AG09309 (cell line): ENCODE data around the gene ANXA3.

ENCODE experiments used
- DNase-seq: peaks from one replicate; pipeline ENCODE4 v3.0.0-alpha.2; 2010; ENCODE audit warnings: low read depth
- H3K4me3 ChIP-seq: 2 replicates; pipeline ENCODE4 v1.5.1; 2011; ENCODE audit warnings: mild to moderate bottlenecking, low read depth, low read length, moderate library complexity; ENCODE audit not compliant: control insufficient read depth
- TF ChIP-seq, protein P1 (sequence below): IDR thresholded peaks from 2 replicates; pipeline ENCODE4 v1.5.1; 2011; ENCODE audit warnings: mild to moderate bottlenecking, low read depth, low read length, inconsistent platforms; ENCODE audit not compliant: insufficient read depth, control insufficient read depth; ENCODE audit errors: missing control alignments

The ANXA3 gene

DNA sequence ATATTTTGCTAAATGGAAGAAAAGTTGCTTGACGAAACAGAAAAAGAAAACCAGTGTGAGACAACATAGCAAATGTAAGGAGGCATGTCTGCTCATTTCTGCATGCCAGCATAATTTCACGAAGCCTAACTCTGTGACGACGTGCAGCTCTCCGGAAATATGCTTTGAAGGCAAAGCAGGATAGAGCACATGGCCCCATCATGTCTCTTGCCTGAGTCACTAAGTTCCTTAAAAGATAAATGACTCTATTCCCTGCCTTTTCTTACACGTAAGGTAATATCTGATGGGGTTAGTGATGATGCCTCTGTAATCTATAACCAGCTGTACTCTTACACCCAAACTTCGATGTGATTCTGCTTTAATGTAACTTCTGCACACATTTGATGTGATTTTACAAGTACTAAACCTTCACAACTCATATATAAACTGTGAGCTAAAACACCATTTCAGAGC lies 64.5 kb downstream of the ANXA3 start:
- no peak overlapping the region for H3K4me3 ChIP-seq
- no peak for DNase-seq
- TF ChIP-seq, protein P1, sequence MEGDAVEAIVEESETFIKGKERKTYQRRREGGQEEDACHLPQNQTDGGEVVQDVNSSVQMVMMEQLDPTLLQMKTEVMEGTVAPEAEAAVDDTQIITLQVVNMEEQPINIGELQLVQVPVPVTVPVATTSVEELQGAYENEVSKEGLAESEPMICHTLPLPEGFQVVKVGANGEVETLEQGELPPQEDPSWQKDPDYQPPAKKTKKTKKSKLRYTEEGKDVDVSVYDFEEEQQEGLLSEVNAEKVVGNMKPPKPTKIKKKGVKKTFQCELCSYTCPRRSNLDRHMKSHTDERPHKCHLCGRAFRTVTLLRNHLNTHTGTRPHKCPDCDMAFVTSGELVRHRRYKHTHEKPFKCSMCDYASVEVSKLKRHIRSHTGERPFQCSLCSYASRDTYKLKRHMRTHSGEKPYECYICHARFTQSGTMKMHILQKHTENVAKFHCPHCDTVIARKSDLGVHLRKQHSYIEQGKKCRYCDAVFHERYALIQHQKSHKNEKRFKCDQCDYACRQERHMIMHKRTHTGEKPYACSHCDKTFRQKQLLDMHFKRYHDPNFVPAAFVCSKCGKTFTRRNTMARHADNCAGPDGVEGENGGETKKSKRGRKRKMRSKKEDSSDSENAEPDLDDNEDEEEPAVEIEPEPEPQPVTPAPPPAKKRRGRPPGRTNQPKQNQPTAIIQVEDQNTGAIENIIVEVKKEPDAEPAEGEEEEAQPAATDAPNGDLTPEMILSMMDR: no peak

DNA sequence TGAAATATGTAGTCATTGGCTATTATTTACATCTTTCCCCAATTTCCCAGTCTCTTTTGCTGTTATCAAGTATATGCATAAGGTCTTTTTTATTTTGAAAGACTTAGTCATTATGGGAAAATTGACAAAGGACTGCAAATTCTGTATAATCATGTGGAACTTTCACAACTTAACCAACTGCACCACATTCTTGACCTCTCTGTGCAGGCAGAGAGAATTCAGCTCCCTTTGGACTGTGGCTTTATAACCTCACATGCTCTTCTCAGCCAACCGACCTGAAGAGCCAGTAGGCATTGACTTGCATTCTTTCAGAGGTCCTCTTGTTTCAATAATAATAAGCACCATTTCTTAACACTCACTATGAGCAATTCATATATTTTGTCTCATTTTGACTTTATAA lies 66.9 kb downstream of the ANXA3 start:
- DNase-seq: no peak
- TF ChIP-seq, protein P1: no peak
- H3K4me3 ChIP-seq: no peak overlapping the region

GRCh38 chr4:78621395-78621794 lies 69.8 kb downstream of the ANXA3 start:
- no peak overlapping the region for H3K4me3 ChIP-seq
- DNase-seq: no peak
- TF ChIP-seq, protein P1: no peak

DNA sequence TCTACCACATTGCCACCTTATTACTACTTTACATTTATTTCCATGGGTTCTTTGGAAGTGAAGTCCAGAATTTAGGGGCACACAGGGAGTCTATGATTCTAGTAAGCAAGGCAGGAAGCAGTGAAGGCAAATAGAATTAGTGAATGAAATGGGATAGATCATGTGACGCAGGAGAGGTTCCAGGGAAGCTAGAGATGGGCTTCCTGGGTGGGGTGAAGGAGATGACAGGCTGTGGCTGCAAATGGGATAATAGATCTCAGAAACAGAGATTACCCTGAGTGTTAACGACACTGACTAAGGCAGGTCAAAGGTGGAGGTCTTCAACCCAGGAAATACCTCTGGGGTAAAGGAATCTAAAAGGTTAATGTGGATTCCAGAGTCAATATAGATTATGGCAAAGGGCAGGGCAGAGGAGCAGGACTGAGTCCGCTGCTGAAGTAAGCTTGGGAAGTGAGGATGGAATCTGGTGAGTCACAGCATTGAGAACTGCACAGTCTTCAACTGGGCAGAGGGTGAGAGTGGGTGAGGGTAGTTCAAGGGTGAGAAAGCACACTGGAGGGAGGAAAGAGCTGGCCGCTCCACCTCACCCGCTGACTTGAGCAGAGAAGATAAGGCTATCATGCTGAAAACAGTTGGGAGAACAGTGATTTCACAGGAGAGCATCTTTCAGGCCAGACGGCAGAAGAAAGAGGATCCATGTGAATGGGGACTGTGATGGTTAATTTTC lies 70.8 kb downstream of the ANXA3 start:
- DNase-seq: no peak
- no peak overlapping the region for H3K4me3 ChIP-seq

DNA sequence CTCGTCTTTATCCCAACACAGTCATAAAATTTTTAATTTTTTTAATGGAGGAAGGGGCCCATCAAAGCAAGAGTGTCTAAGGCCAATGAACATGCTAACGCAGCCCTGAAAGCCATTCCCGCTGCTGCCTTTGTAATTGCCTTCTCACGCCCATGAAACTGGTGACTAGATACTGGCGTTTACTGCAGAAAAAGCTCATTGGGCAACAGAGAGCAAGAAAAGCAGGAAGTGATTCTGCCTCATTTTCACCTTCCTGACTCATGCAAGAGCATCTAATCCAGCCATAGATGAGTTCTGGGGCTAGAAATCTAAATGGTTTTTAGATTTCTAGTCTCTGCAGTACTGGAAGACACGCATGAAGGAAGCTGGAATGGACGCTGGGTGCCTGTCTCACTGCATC lies 72.5 kb downstream of the ANXA3 start:
- TF ChIP-seq, protein P1: no peak
- no peak overlapping the region for H3K4me3 ChIP-seq
- no peak for DNase-seq

More for the DNA sequence above, 70.8 kb downstream of the ANXA3 start:
- TF ChIP-seq, protein P1: no peak

- no peak for DNase-seq
- no peak overlapping the region for H3K4me3 ChIP-seq
- TF ChIP-seq, protein P1: no peak
Observed at GRCh38 chr4:78625073-78625472, 73.5 kb downstream of the ANXA3 start.
